NCI-H1105 (cell line): Measurements from ENCODE around the gene PRPSAP2.
A peak's percentile ranks its signal among the peaks of the same experiment; 100 is the strongest.
"Not testable (repeated sequence)": the region's sequence is repeated elsewhere in the genome, so short reads cannot be mapped to it uniquely, and the experiment has no call there.

ENCODE experiments used
- DNase-seq: peaks from one replicate; lab custom pipeline; 2025; lab: John Stamatoyannopoulos, UW

Gene PRPSAP2

DNA sequence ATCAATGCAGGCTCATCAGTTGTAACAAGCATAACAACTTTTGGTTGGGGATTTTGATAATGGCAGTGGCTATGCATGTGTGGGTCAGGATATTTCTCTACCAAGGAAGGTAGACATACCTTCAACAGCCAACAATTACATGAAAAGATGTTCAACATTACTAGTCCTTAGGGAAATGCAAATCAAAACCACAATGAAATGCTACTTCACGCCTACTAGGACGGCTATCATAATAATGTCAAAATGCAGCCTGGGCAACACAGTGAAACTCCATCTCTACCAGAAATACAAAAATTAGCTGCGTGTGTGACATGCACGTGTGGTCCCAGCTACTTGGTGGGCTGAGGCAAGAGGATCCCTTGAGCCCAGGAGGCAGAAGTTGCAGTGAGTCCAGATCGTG, 86.7 kb downstream of the PRPSAP2 start:
- DNase-seq, result no peak

DNA sequence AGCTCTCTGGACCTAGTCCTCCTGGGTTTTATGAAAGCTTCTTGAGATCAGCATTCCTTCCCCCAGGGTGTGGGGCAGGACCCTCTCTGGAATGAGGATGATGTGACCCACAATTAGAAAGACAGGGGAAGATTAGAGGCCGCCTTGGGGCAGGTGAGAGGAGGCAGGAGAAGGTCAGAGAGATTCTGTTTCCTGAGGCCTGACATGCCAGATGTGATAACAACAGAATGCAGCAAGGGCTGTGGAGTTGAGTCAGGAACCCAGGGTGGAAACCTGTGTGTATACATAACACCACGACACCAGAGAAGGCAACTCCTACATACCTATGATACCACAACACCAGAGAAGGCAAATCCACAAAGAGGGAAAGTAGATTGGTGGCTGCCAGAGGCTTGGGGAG, 88.6 kb downstream of the PRPSAP2 start:
- DNase-seq, result no peak

DNA sequence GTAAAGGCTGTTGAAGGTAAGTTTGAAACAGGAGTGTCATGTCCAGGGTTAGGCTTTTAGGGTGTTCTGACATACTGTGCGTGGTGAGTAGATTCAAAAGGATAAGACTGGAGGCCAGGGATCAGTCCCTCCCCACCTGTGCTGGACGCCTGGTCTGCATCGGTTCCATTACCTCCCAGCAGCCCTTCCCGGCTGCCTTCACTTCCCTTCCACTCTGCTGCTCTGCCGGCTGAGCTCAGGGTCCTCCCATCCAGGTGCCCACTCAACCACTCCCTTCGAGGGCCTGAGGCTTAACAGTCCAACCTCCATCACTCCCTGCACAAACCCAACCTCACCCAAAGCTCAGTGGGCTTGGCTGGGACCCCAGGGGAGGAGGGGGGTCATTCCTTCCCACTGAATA, 89.9 kb downstream of the PRPSAP2 start:
- no peak for DNase-seq

DNA sequence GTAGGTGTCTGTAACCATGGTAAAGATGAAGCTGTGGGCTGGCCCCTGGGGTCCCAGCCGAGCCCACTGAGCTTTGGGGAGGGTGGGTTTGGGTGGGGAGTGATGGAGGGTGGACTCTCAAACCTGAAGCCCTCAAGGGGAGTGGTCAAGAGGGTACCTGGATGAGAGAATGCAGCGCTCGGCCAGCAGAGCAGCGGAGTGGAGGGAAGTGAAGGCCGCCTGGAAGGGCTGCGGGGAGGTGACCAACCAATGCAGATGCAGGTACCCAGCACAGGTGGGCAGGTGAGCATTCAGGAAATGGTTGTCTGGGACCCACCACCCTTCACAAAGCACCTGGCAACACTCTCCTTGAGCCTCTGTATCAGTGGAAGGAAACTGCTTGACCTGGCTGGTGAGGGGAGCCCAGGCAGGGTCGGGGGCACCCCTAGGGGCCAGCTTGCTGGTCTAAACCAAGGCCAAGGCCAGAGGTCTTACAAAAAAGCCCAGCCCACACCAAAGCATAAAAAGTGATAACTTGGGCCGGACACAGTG, 90.6 kb downstream of the PRPSAP2 start:
- DNase-seq, result no peak

DNA sequence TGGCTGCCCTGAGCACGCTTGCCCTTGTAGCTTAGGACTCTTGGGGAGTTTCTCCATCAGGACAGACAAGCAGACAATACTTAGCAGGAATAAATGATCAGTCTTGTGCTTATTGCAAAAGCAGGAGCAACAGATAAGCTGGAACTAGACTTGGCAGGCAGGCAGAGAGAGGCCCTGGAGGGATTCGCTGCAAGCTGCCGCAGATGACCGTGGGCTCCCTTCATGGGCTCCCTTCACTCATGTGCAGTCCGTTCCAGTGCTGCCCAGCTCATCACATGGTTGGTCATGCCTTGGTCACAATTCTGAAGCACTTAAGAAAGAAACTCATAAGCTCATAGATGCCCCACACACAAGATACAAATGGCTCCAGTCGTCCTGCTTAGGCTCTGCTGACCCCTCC, 91.6 kb downstream of the PRPSAP2 start:
- DNase-seq, result no peak

DNA sequence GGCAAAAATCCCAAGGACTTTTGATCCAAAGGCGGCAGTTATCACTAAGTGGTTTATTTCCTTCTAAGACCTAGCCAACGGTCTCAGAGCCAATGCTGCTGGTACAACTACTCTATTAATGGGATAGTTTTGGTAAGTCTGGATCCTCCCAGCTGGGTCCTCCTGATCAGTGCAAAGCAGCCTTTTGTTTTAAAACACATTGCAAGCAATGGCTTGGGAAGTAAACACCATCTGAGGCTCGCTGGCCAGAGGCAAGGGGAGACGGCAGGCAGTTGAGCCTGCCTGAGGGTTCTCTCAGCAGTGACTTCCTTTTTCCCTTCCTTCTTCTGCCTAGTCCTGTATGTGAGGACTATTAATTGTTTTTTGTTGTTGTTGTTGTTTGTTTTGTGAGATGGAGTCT, 92.4 kb downstream of the PRPSAP2 start:
- no peak for DNase-seq

DNA sequence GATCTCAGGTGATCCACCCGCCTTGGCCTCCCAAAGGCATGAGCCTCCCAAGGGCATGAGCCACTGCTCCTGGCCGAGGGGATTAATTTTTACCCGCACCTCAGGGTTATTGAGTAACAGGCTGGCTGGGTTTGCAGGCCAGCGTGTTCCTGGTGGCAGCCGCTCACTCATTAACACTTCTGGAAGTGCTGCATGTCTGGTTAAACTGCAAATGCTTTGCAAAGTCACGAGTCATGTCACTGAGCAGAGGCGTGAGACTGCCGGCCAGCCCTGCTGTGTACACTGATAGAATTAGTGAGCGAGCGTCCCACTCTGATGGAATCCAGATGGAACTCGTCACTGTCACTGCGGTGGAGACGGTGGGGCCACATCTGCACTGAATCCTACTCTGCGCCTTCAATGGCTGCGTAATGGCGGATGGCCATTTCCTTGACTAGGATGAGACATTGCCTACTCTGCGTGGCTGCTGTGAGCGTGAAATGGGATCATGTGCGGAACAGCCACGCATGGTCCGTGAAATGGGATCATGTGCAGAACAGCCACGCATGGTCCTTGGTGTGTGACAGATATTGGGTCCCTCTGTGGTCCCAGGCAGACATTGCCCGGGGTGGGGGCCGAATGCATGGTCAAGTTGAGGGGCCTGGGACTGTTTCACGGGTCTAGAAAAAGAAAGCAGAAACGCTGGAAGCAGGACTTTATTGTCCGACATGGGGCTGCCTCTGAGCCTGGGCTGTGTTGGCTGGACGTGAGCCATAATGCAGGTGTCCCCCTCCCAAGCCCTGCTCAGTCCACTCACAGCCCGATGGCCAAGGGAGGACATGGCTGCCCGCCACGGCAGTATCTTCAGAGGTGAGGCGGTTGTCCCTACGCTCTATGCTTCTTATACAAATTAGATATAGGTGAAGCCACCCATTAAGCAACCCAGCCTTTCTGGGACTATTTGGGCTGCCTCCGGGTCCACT, 93.3 kb downstream of the PRPSAP2 start:
- no peak for DNase-seq

DNA sequence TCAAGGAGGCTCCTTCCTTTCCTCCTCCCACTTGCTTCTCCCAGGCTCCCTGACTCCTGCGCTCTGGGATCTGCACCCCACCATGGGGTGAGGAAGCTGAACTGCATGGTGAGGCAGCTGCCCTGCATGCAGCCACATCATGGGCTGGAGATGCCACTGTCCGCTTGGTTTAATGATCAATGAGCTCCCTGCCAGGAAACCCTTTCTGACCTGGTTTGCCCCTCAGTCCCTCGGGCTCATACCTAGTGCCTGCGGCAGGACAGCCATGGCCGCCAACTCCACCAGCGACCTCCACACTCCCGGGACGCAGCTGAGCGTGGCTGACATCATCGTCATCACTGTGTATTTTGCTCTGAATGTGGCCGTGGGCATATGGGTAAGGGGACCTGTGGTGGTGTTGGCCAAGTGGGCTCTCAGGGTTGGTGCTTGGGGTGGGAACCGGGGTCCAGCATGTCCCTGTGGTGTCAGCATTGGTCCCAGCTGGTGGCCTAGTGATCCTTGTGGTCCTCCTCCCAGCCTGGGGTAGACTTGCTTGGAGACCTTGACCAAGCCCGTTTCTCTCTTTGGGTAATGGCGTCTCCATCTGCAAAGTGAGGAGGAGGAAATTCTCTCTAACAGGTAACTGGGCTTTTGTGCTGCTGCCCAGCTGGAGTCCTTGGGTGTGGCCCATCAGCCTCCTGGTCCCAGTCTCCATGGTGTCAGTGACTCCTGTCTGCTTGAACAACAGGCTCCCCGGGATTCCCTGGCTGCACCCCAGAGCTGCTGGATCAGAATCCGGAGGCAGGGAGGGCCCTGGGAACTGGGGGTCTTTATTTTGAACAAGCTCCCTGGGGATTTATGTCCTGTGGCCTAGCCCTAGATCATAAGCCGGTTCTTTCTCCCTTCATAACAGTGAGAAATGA, 94.3 kb downstream of the PRPSAP2 start, which contains the start of gene SLC5A10:
Gene SLC5A10, plus strand, starts transcription at position 225 of the 902 bp plus-strand sequence. Its CDS starts 41 bp downstream, at position 266.
- DNase-seq, result no peak

DNA sequence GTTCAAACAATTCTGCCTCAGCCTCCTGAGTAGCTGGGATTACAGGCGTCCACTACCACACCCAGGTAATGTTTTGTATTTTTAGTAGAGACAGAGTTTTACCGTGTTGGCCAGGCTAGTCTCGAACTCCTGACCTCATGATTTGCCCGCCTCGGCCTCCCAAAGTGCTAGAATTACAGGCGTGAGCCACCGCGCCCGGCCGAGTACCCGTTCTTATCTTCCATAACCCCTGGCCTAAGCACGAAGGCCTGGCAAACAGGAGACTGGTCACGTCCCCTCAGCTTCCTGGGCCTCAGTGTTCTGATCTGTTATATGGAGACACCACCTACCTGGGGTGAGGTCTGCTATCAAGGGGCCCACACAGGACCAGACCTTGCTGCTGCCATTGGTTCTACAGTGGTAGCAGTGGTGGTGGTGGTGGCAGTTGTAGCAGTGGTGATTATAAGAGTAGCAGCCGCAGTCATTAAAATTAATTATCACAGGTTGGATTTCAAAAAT, 95.3 kb downstream of the PRPSAP2 start:
- no peak for DNase-seq

DNA sequence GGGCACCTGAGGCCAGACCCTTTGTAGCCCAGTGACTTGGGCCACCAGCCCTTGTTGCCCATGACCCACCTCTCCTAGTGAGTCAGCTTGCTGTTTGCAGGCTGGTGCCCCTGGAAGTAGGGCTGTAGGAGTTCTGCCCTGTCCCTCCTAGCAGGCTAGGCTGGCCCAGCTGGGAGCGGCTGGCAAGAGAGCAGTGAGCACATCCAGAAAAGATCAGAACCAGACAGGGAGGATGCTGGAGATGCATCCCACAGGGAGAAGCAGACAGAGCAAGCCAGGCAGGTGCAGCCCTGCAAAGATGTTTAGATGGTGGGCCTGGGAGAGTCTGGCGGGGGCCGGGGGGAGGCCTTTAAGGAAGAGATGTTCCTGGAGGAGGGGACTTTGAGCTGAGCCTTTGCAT, 96.4 kb downstream of the PRPSAP2 start:
- DNase-seq, result no peak

DNA sequence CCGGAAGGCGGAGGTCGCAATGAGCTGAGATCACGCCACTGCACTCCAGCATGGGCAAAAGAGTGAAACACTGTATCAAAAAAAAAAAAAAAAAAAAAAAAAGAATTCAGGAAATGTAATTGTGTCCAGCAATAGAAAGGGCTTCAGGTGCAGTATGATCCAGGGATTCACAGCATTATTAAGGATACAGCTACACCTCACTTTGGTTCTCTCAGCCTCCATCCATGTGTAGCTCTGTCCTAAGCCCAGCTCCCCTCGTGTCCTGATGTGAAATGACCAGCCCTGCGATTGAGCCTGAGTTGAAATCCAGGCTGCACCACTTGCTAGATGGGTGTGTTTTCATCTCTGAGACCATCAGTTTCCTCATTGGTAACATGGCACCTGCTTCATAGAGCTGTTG, 97.1 kb downstream of the PRPSAP2 start:
- DNase-seq, result no peak

DNA sequence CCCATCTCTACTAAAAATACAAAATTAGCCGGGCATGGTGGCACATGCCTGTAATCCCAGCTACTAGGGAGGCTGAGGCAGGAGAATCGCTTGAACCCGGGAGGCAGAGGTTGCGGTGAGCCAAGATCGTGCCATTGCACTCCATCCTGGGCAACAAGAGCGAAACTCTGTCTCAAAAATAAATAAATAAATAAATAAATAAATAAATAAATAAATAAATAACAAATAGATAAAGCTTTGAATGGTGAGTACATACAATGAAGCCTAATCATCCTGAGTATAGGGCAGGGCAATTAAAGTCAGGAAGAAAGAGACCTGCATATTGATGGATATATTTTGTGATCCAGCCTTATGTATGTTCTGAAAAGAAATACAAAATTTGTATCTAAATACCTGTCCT, 98.1 kb downstream of the PRPSAP2 start:
- not testable (repeated sequence) for DNase-seq

DNA sequence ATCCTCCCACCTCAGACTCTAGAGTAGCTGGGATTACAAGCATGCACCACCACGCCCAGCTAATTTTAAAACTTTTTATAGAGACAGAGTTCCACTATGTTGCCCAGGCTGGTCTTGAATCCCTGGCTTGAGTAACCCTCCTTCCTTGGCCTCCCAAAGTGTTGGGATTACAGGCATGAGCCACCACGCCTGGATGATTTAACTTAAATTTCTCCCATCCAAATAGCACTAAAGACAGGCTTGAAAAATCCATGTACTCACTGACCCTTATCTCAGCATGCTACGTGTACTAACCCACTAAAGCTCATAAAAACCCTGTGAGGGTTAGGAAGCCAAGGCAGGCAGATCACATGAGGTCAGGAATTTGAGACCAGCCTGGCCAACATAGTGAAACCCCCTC, 98.7 kb downstream of the PRPSAP2 start:
- DNase-seq, result no peak

DNA sequence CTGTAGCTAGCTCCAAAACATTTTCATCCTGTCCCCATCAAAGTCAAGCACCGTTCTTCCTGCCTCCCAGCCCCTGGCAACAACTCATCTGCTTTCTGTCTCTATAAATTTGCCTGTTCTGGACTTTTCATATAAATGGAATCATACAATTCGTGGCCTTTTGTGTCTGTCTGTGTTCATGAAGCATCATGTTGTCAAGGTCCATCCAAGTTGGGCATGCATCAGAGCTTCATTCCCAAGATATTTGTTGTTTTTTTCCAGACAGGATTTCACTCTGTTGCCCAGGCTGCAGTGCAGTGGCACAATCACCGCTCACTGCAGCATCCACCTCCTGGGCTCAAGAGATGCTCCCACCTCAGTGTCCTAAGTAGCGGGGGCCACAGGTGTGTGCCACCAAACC, 99.9 kb downstream of the PRPSAP2 start:
- DNase-seq, result no peak

DNA sequence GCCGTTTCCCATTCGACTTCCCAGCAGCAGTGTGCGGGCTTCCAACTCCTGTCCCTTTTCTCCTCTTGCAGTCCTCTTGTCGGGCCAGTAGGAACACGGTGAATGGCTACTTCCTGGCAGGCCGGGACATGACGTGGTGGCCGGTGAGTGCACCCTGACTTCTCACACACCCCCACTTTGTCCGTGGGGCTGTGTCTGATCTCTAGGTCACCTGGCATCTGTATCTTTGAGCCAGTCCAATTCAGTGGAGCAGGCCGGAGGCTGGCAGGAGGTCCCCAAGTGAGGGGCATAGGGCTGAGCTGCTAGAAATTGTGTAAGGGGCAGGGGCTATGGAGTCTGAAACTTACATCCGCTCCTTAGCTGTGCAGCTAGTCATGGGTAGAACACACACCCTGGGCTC, 100.7 kb downstream of the PRPSAP2 start:
- no peak for DNase-seq

DNA sequence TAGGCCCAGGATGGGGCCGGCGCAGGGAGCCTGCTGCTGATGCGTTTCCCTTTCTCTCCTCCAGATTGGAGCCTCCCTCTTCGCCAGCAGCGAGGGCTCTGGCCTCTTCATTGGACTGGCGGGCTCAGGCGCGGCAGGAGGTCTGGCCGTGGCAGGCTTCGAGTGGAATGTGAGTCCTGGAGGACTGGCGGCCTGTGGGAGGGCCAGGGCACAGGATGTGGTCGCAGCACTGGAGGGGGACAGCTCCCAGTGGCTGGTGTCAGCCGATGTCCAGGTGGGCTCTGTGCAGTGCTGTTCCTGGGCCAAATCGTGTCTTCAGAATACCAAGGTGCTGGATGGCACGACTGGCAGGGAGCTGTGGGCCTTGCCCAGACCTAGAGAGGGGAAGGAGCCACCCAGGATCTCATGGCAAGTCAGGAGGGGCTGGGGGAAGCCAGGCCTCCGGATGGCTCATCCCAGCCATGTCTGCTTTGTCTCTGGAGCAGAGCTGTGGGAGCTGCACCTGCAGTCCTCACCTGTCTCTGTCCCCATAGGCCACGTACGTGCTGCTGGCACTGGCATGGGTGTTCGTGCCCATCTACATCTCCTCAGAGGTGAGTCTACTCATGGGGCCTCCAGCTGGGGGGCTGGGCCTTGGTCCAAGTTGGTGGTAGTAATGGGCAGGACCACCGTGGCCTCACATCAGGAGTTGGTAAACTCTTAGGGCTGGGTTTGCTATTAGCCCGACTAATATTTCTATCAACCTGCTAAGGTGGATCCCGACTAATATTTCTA, 101.3 kb downstream of the PRPSAP2 start:
- no peak for DNase-seq

DNA sequence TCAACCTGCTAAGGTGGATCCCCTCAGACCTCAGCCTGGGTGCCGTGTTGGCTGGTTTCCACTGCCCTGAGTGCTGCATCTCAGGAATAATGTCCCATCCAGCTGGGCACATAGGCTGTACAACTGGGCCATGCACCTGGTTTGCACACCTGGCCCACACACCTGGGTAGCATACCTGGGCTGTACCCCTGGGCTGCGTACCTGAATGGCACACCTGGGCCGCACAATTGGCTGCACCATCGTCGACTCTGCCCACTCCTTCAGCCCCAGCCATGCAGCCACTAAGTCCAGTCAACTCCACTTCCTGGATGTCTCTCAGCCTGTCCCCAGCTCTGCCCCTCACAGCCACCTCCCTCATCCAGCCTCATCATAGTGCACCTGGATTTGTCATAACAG, 101.9 kb downstream of the PRPSAP2 start:
- no peak for DNase-seq

DNA sequence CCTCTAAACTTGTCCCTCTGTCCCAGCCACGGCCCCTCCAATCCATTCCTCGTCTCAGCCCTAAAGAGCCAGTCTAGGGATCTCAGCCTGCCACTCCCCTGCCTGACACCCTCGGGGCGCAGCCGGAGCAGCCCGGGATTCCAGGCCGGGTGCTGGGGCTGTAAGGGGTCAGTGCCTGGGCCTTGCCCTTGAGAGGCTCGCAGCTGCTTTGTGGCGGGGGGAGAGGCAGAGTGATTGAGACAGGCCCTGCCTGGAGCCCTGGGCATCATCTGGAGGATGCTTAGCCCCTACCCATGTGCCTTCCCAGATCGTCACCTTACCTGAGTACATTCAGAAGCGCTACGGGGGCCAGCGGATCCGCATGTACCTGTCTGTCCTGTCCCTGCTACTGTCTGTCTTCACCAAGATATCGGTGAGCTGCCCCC, 102.3 kb downstream of the PRPSAP2 start:
- DNase-seq, result no peak

DNA sequence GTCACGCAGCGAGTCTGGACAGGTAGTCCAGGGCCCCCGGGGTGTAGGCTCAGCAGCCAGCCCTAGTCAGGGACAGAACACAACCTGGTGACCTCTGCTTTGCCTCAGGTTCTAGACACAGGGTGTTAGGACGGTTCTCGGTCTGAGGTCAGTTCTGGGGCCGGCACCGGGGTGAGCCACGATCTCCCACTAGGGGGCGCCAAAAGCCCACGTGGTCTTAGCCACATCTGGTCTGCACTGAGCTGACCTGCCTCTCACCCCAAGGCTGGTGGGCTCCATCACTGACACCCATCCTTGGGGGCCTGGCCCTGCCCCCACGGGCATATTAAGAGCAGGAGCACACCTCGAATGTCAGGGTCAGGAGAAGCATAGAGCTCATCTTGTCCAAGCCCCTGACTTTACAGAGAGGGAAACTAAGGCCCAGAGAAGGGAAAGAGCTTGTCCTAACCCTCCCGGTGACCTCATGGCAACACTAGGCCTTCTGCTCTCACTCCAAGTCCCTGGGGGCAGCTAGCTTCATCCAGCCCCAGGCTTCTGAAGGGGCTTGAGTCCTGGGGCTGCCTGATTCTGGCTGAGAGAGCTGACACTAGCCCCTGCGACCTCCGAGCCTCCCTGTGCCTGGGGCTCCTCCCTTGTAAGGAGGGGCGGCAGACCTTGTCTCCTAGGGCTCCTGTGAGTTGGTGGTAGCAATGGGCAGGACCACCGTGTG, 103.0 kb downstream of the PRPSAP2 start:
- DNase-seq, result peak; percentile 45

DNA sequence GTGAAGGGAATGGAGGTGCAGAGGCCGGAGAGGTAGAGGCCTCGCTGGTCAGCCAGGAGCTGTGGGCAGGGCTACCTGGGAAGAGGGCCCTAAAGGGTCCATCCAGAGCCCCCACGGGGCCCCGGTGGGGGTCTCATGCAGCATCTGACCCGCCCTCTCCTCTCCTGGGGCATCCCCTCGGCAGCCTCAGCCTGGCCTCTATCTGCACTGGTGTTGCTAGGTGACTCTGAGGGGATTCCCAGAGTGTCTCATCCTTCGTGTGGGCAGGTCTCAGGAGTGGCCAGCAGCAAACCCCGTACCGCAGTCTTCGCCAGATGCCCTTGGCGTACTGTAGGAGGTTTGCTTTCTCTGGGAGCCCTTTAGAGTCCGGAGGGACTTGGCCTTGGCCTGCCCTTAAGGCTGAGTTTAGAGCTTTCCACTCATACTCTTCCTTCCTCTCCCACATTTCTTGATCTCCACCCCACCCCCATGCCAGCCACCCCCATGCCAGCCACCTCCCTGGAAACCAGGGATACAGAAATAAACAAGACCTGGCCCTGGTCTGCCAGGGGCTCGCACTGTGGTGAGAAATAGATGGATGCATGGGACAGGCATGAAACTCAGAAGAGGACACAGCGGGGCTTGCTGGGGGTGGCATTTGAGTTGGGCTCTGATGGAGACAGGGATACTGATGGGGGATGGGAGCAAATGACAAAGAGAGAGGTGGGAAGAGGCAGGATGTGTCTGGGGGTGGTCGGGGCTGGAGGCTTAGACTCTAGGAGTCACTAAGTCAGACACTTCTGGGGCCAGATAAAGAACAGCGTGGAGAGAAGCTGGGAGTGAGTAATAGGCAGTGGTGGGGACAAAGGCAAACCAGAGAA, 103.9 kb downstream of the PRPSAP2 start:
- no peak for DNase-seq
